Endothelial cell of hepatic sinusoid (primary cell): ENCODE measurements around the gene TMEM156.

Source experiments
- in situ Hi-C: cut with HindIII; loops from 2 replicates; pipeline ENCODE4 v1.10.0; 2017; ENCODE audit warnings: low sequenced_read_pairs

TMEM156 gene

GRCh38 chr4:39032218-39033085 lies at the start of gene TMEM156:
Gene TMEM156 (minus strand): TSS chr4:39032409. CDS start chr4:39032313, 96 bp downstream.
- in situ Hi-C loops = no loop called here

GRCh38 chr4:39078829-39079228 lies 46.6 kb upstream of the TMEM156 start:
- in situ Hi-C loops = no loop called here

GRCh38 chr4:39068907-39069306 lies 36.7 kb upstream of the TMEM156 start:
- in situ Hi-C loops = no loop called here

- in situ Hi-C loops = no loop called here
Measured at GRCh38 chr4:39067451-39067850, 35.2 kb upstream of the TMEM156 start.

DNA sequence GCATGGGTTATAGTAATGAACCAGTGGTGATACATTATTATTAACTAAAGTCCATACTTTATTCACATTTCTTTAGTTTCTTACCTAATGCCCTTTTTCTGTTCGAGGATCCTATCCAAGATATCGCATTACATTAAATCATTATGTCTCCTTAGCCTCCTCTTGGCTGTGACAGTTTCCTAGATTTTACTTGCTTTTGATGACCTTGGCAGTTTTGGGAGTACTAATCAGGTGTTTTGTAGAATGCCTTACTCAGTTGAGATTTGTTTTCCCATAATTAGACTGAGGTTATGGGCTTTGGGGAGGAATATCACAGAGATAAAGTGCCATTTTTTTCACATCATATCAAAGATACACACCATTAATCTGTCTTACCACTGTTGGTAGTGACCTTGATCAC lies 34.8 kb upstream of the TMEM156 start:
- in situ Hi-C loops = no loop called here

DNA sequence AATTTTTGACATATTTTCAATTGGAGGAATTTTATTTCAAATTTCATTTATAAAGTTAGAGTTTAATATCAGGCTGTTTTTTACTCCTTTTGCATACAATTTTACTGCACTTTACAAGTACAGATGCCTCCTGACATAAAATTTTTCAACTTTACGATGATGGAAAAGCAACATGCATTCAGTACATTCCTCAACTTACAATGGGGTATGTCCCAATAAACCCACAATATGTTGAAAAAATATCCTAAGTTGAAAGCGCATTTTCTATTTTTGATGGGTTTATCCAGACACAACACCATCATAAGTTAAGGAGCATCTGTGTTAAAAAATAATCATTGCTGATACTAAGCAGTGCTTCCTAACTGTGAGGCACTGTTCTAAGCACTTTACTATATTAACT lies 34.2 kb upstream of the TMEM156 start:
- in situ Hi-C loops = no loop called here

DNA sequence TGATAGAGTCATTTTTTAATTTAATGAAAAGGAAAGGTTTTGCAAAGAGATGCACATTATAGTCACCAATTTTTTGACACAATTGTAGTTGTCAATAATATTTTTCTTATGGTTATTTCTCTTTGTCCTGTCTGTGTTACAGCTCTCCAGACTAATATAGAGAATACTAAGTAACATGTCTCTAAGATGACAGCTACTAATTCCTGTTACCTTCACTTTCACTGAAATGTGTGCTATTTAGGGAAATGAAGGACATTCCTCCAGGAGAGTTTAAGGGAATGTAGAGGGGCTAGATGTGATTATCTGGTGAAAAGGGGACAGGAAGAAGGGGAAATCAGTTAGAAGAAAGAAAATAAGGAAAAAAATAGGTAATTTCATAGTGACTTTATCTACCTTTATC lies 31.2 kb upstream of the TMEM156 start:
- in situ Hi-C loops = no loop called here

- in situ Hi-C loops = no loop called here
Measured at GRCh38 chr4:39062770-39063097, 30.5 kb upstream of the TMEM156 start.

DNA sequence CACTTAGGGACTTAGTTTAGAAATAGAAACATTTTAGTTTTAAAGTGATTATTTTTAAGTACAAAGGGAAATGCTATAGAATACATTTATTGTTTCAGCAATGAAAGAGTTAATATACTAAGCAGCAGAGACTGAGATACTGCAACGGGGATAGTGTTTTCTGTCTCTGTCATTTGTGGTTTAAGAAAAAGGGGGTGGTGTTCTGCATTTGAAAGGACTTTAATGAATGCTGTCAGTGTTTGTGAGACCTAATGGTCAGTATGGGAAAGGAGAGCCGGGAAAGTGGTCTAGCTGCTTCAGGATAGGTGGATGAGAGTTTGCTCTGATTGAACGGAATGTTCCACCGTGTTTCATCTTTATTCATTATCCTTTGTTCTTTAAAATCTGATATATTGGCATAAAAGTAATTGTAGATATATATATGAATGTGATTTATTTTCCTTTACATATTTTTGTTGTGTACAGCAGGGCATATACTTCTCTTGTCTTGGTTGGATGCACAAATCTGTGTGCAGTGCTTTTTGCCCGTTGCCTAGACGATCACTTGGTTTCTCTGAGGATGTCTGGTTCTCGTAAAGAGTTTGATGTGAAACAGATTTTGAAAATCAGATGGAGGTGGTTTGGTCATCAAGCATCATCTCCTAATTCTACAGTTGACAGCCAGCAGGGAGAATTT lies 30.0 kb upstream of the TMEM156 start, which contains the start of gene KLHL5:
KLHL5 (plus strand) TSS at position 139 of the 676 bp plus-strand sequence; CDS start at position 560, 421 bp downstream.
- in situ Hi-C loops = no loop called here

DNA sequence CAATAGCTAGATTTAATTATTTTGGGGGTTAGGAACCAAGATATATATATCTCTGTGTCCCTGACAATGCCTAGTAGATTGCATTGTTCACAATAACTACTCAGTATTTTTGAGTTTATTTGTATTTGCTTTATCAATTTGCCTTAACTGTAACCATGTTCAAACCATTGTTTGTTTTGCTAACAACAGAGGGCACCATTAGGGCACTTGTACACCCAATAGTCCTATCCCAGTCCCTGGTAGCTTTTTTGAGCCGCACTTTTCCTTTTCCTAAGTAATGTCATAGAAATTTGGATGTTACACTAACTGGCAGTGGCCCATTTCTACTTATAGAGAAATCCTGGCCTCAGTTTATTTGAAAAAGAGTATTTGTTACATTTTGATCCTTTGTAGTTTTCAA lies 29.2 kb upstream of the TMEM156 start:
- in situ Hi-C loops = no loop called here

- in situ Hi-C loops = loop anchor here (10.0 kb wide), 1 partner anchor 61 kb away; no protein-coding TSS in a partner anchor
Measured at GRCh38 chr4:39056023-39056422, 23.8 kb upstream of the TMEM156 start.

- in situ Hi-C loops = loop anchor here (10.0 kb wide), 1 partner anchor 60 kb away; no protein-coding TSS in a partner anchor
Measured at GRCh38 chr4:39054497-39054896, 22.3 kb upstream of the TMEM156 start.

DNA sequence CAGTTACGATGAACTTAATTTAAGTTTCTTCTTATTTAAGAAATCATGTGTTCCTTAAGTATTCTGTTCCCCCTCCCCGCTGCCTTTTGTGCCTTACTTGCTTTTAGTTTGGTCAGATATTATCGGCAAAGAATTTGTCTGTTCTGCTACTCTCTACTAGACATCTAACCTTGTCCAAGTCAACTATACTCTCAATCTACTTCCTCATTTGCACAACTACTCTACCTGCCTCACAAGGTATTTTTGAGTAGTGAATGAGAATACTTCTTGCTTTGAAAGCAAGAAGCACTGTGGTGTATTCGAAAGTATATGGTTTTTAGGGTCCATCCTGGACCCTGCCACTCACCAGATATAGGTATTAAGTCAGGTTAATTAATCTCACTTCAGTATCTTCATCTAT lies 21.8 kb upstream of the TMEM156 start:
- in situ Hi-C loops = loop anchor here (10.0 kb wide), 1 partner anchor 59 kb away; no protein-coding TSS in a partner anchor

GRCh38 chr4:39051492-39051891 lies 19.3 kb upstream of the TMEM156 start:
- in situ Hi-C loops = loop anchor here (10.0 kb wide), 1 partner anchor 57 kb away; no protein-coding TSS in a partner anchor

DNA sequence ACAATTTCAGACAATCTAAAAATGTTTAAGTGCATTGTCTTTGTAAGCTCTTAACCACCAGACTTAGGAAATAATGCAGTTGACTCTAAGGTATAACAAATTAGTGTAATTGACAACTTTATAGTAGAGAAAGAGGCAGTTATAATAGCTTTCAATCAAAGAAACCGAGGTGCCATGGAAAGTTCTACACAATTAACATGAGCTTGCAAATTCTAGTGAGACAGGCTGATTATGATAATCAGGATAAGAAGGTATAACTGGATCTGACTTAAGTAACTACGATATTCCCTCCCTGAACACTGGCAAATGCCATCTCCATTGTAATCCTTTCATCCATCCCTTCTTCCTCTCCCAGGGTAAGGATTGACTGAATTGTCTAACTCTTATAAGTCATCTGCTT lies 18.4 kb upstream of the TMEM156 start:
- in situ Hi-C loops = loop anchor here (10.0 kb wide), 1 partner anchor 56 kb away; no protein-coding TSS in a partner anchor

GRCh38 chr4:39048311-39048710 lies 16.1 kb upstream of the TMEM156 start:
- in situ Hi-C loops = no loop called here

- in situ Hi-C loops = no loop called here
Measured at GRCh38 chr4:39047681-39048080, 15.5 kb upstream of the TMEM156 start.

DNA sequence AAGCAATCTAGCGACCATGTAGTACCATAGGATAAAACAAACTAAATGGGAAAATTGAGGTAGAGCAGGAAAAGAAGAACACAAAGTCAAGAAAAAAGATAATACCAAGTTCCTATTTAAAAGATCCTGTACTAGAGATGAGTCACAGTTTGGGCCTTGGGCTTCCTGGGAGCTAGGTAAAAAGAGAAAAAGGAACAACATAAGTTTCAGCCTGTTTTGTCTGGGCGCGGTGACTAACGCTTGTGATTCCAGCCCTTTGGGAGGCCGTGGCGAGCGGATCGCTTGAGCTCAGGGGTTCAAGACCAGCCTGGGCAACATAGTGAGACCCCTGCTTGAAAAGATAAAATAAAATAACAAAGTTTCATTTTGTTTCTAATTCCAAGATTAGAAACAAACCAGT lies 14.0 kb upstream of the TMEM156 start:
- in situ Hi-C loops = no loop called here

GRCh38 chr4:39045827-39046221 lies 13.6 kb upstream of the TMEM156 start:
- in situ Hi-C loops = no loop called here

DNA sequence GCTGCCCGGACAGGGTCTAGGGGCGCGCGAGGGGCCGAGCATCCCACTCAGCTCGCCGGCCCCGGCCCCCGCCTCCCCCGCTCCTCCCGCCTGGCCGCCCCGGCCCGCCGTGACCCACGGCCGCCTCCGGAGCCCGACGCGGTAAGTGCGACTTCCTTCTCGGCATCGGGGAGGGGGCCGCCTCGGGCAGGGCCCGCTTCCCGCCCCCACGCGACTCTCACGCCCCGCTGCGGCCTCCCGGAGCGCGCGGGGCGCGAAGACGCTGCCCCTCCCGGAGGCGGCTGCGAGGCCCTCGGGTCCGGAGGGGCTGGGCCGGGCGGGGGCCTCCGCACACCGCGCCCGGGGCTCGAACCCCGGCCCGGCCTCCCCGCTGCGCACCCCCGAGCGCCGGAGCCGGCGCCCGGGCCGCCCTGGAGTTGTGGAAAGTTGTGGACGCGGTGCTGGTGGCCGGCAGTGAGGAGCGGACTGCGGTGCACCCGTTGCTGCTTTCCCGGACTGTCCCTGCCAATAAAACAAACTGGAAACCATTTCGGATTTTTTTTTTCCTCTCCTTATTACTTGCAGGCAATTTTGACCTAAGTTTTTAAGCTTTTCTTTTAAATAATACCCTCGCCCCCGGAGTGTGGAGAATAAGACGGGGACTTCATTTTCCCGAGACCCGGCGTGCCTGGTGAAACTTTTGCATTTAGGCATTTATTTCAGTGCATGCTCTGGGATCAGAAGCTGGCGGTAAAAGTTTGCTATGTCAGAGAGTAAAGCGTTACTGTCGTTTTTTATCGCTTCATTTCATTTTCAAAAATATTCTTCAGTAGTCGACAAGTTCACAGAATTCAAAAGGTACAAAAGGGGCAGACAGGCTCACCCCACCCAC lies 13.0 kb upstream of the TMEM156 start:
- in situ Hi-C loops = no loop called here
